Endothelial cell of umbilical vein (primary cell): ENCODE measurements around the gene TAMM41. TPM values are rescaled to one million over a fixed set of nuclear protein-coding genes. Genes with fewer than 3 reads are reported as not detected.

Source experiments
- BruUV-seq: library from RNA; stranded (reverse); fragments of 400-500 nt; replicated peaks from 2 replicates; lab custom pipeline; 2021; lab: Mats Ljungman, UMichigan
- CTCF ChIA-PET: fragments of 300-600, 350-600 bp; sonication (Branson Sonifier 250); formaldehyde crosslinking; loops from one replicate; lab custom pipeline; 2021; ENCODE audit warnings: antibody characterized with exemption, inconsistent platforms; lab: Charles Lee
- POLR2A ChIA-PET: fragments of 300-600, 350-600 bp; sonication (Branson Sonifier 250); formaldehyde crosslinking; loops from one replicate; lab custom pipeline; 2021; ENCODE audit warnings: antibody characterized with exemption, inconsistent platforms; lab: Charles Lee
- DNase-seq: peaks from one replicate; pipeline ENCODE4 v3.0.0-alpha.2; 2011; ENCODE audit warnings: low read depth, low spot score
- FAIRE-seq: peaks from 2 replicates; lab custom pipeline; 2011; peaks lifted over from hg19 to GRCh38; lab: Jason Lieb, UNC
- H2AFZ ChIP-seq: 2 replicates; pipeline ENCODE4 v1.6.0; 2012; ENCODE audit warnings: low read depth, low read length, control low read depth, inconsistent platforms
- H3K27ac ChIP-seq: 2 replicates; pipeline ENCODE4 v1.5.1; 2011; ENCODE audit warnings: low read depth, mild to moderate bottlenecking, control low read depth, low read length, moderate library complexity; ENCODE audit not compliant: insufficient read depth
- H3K27me3 ChIP-seq, 2 experiments: 2 replicates each; pipeline versions ENCODE4 v1.6.0 to v1.6.1; 2011; ENCODE audit warnings: low read length in 2 of 2, mixed read lengths in 1 of 2; ENCODE audit not compliant: control insufficient read depth in 2 of 2, insufficient read depth in 2 of 2
- H3K36me3 ChIP-seq, 2 experiments: 2 replicates in 1 of 2; 3 replicates in 1 of 2; pipeline ENCODE4 v1.5.1; 2011; ENCODE audit warnings: low read length in 2 of 2, mild to moderate bottlenecking in 1 of 2, moderate library complexity in 1 of 2; ENCODE audit not compliant: control insufficient read depth in 2 of 2, insufficient read depth in 2 of 2; ENCODE audit errors: extremely low read depth in 1 of 2
- H3K4me1 ChIP-seq: 3 replicates; pipeline ENCODE4 v1.5.1; 2011; ENCODE audit warnings: mild to moderate bottlenecking, low read length; ENCODE audit not compliant: control insufficient read depth, insufficient read depth; ENCODE audit errors: extremely low read depth
- H3K4me2 ChIP-seq: 2 replicates; pipeline ENCODE4 v1.6.1; 2011; ENCODE audit warnings: low read length, control low read depth, mixed read lengths; ENCODE audit not compliant: insufficient read depth
- H3K4me3 ChIP-seq, 3 experiments: fragments of 200-600 bp in 1 of 3; sonication (generic), shearing (Covaris generic) in 1 of 3; replicated peaks in 1 of 3; 2 replicates each; pipeline ENCODE4 v1.5.1; 2011 to 2016; ENCODE audit warnings: control low read depth in 3 of 3, low read length in 3 of 3, mild to moderate bottlenecking in 2 of 3, inconsistent platforms in 1 of 3, low read depth in 1 of 3, moderate library complexity in 1 of 3; ENCODE audit not compliant: insufficient read depth in 1 of 3
- H3K79me2 ChIP-seq: 2 replicates; pipeline ENCODE4 v1.6.0; 2012; ENCODE audit warnings: low read length, inconsistent platforms; ENCODE audit not compliant: control insufficient read depth, insufficient read depth
- H3K9ac ChIP-seq: replicated peaks from 2 replicates; pipeline ENCODE3; 2011; ENCODE audit warnings: low read length, control low read depth; ENCODE audit not compliant: insufficient read depth; ENCODE audit errors: extremely low read depth
- H3K9me1 ChIP-seq: replicated peaks from 3 replicates; pipeline ENCODE4 v1.6.0; 2011; ENCODE audit warnings: mild to moderate bottlenecking, low read length; ENCODE audit not compliant: control insufficient read depth, insufficient read depth; ENCODE audit errors: extremely low read depth
- H3K9me3 ChIP-seq: replicated peaks from 2 replicates; pipeline ENCODE4 v1.5.1; 2012; ENCODE audit warnings: low read length, inconsistent platforms; ENCODE audit not compliant: control insufficient read depth, insufficient read depth
- H4K20me1 ChIP-seq: replicated peaks from 2 replicates; pipeline ENCODE3; 2011; ENCODE audit warnings: mild to moderate bottlenecking, low read length; ENCODE audit not compliant: control insufficient read depth, insufficient read depth; ENCODE audit errors: extremely low read depth
- CTCF ChIP-seq, 2 donors: IDR thresholded peaks; 1 replicate in 1 of 2; 2 replicates in 1 of 2; pipeline ENCODE4 v1.5.1; 2011; ENCODE audit warnings: low read length in 2 of 2, mild to moderate bottlenecking in 2 of 2, moderate library complexity in 2 of 2, control low read depth in 1 of 2, inconsistent platforms in 1 of 2, low read depth in 1 of 2; ENCODE audit not compliant: insufficient read depth in 1 of 2; ENCODE audit errors: extremely low read depth in 1 of 2
- EZH2 ChIP-seq: IDR thresholded peaks from 2 replicates; pipeline ENCODE4 v1.6.1; 2012; ENCODE audit warnings: borderline replicate concordance, low read depth, mild to moderate bottlenecking, moderate library complexity, low read length, inconsistent platforms; ENCODE audit not compliant: severe bottlenecking
- FOS ChIP-seq: IDR thresholded peaks from 2 replicates; pipeline ENCODE4 v1.6.1; 2011; ENCODE audit warnings: mild to moderate bottlenecking, low read length, moderate library complexity, borderline replicate concordance; ENCODE audit not compliant: insufficient read depth
- GATA2 ChIP-seq: IDR thresholded peaks from 2 replicates; pipeline ENCODE4 v1.7.0; 2011; ENCODE audit warnings: low read depth, mild to moderate bottlenecking, moderate library complexity, mixed read lengths, low read length; ENCODE audit not compliant: insufficient read length, insufficient read depth
- JUN ChIP-seq: IDR thresholded peaks from 2 replicates; pipeline ENCODE4 v1.6.1; 2011; ENCODE audit warnings: borderline replicate concordance, low read depth; ENCODE audit not compliant: insufficient read length, insufficient read depth
- MAX ChIP-seq: IDR thresholded peaks from 2 replicates; pipeline ENCODE4 v1.6.1; 2011; ENCODE audit not compliant: insufficient read depth, insufficient read length
- MYC ChIP-seq: IDR thresholded peaks from one replicate; pipeline ENCODE4 v1.6.1; 2011; ENCODE audit warnings: mild to moderate bottlenecking, low read depth, low read length
- POLR2A ChIP-seq: IDR thresholded peaks from 2 replicates; pipeline ENCODE4 v1.6.1; 2012; ENCODE audit warnings: low read depth, mild to moderate bottlenecking, control low read depth, low read length
- POLR2AphosphoS5 ChIP-seq: IDR thresholded peaks from 2 replicates; pipeline ENCODE4 v1.6.1; 2012; ENCODE audit warnings: low read depth, mild to moderate bottlenecking, control low read depth, low read length, moderate library complexity; ENCODE audit not compliant: insufficient read depth
- dilution Hi-C: fragments of 300-500 bp; cut with MboI; formaldehyde crosslinking; loops from one replicate; pipeline ENCODE4 v1.15.0; 2019; ENCODE audit warnings: low sequenced_read_pairs; ENCODE audit not compliant: extremely low pct_ligation_motif_present
- intact Hi-C: fragments of 100-400 bp; cut with micrococcal nuclease; formaldehyde crosslinking; loops from one replicate; pipeline ENCODE4 v1.10.0; 2022
- polyA plus RNA-seq, 4 experiments: library from polyadenylated mRNA; depleted of rRNA in 3 of 4; stranded (reverse) in 3 of 4; unstranded in 1 of 4; fragments of >200 nt; gene quantifications; 2 replicates each; pipeline versions ENCODE4 v1.2.1 to v1.2.3, GENCODE V29; 2011 to 2012; ENCODE audit warnings: missing spikeins in 1 of 4
- total RNA-seq: library from RNA; stranded (reverse); gene quantifications from 2 replicates; pipeline ENCODE4 v1.2.3, GENCODE V29; 2021

The TAMM41 gene
- total and polyA plus RNA-seq, 2 donors (not counting 3 experiments of a cell fraction or from before 2014, with no cell fraction given), result 12.6 to 29.7 TPM

DNA sequence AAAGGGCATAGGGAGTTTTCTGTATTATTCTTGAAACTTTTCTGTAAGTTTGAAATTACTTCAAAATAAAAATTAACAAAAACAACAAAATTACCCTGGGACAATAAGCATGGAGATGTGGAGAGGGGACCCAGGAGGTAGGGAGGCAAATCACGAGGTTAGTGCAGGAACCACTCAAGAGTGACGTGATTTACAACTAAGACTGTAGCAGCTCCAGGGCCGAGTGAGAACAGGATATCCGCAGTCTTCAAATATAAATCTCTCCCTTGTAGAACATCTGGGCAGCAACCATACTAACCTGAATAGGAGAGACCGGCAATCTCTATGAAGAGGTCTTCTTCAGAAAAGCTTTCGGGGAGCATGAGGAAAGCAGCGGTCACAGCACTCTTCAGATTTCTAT, 17.3 kb downstream of the TAMM41 start:
- H3K36me3 ChIP-seq, result peaks cover 8 to 19% of the 10 kb centered on the region in 2 experiments
- no peaks in the 10 kb centered on the region for H3K27me3 ChIP-seq
- H3K9me1 ChIP-seq, result no peaks in the 10 kb centered on the region
- H3K9ac ChIP-seq, result no peak overlapping the region
- no peak for DNase-seq
- intact Hi-C loops, result no loop called here
- TF ChIP-seq MYC (no peak), POLR2AphosphoS5 (no peak), GATA2 (no peak)
- no peaks in the 10 kb centered on the region for H4K20me1 ChIP-seq
- H3K9me3 ChIP-seq, result no peaks in the 10 kb centered on the region
- no peak for FAIRE-seq
- no TSS peak for BruUV-seq
- ChIA-PET POLR2A (no interaction called here), CTCF (no interaction called here)
- dilution Hi-C loops, result no loop called here
- no peaks in the 10 kb centered on the region for H3K79me2 ChIP-seq
- no peak overlapping the region for H2AFZ ChIP-seq
- no peak overlapping the region for H3K4me3 ChIP-seq
- no peak overlapping the region for H3K4me2 ChIP-seq
- no peaks in the 10 kb centered on the region for H3K4me1 ChIP-seq
- no peak overlapping the region for H3K27ac ChIP-seq

- Histone ChIP-seq H3K4me3 (no peak overlapping the region), H3K9me1 (no peaks in the 10 kb centered on the region), H3K36me3 (peaks cover 8 to 19% of the 10 kb centered on the region in 2 experiments), H3K79me2 (no peaks in the 10 kb centered on the region), H3K9ac (no peak overlapping the region), H3K27ac (no peak overlapping the region), H3K4me1 (no peaks in the 10 kb centered on the region), H3K27me3 (no peaks in the 10 kb centered on the region), H4K20me1 (no peaks in the 10 kb centered on the region), H3K4me2 (no peak overlapping the region), H2AFZ (no peak overlapping the region), H3K9me3 (no peaks in the 10 kb centered on the region)
- TF ChIP-seq MYC (no peak), POLR2AphosphoS5 (no peak), MAX (no peak), EZH2 (no peak), CTCF (IDR thresholded peaks at IDR 0.05; ENCODE audit: extremely low read depth in 1 of 2, insufficient read depth in 1 of 2, low read depth in 1 of 2, low read length in 2 of 2) (no peak), FOS (no peak), JUN (no peak), GATA2 (no peak), POLR2A (no peak)
- dilution Hi-C loops, result no loop called here
- ChIA-PET POLR2A (interaction anchor here (0.6 to 0.7 kb wide), 2 partner anchors 51 to 447 kb away, joined by 4 to 5 read pairs; no protein-coding TSS in a partner anchor), CTCF (interaction anchor here (0.9 to 2.1 kb wide), 5 partner anchors 9 to 447 kb away, joined by 3 to 8 read pairs (median 5); no protein-coding TSS in a partner anchor)
- intact Hi-C loops, result no loop called here
- no TSS peak for BruUV-seq
- DNase-seq (no peak), FAIRE-seq (no peak)
Observed at GRCh38 chr3:11826628-11827265, 19.9 kb downstream of the TAMM41 start.
